HG03159 (cell line): ENCODE results near the gene ARID4B.
A peak's percentile ranks its signal among the peaks of the same experiment; 100 is the strongest.
"Not testable (repeated sequence)": the region's sequence is repeated elsewhere in the genome, so short reads cannot be mapped to it uniquely, and the experiment has no call there.

Experiments used
- ATAC-seq: cut with Tn5 transposase; IDR thresholded peaks from one replicate; pipeline ENCODE4 v1.9.1; 2021; ENCODE audit warnings: mild to moderate bottlenecking, moderate library complexity; ENCODE audit not compliant: unreplicated experiment

Gene ARID4B

GRCh38 chr1:235330918-235331285 is 2.9 kb upstream of the ARID4B start:
- no peak for ATAC-seq

GRCh38 chr1:235329139-235329902 is 1.3 kb upstream of the ARID4B start:
- ATAC-seq = peak; percentile 29

- ATAC-seq = peak; percentile 60
Measured at GRCh38 chr1:235328271-235329138, 526 bp upstream of the ARID4B start, which contains the start of gene GGPS1. Gene GGPS1, plus strand, starts transcription at chr1:235328570. Its CDS starts 6,695 bp downstream, at chr1:235335265.

GRCh38 chr1:235326719-235327558 is 1.0 kb downstream of the ARID4B start:
- peak; percentile 31 for ATAC-seq

- no peak for ATAC-seq
Measured at GRCh38 chr1:235325854-235326253, 2.1 kb downstream of the ARID4B start.

- no peak for ATAC-seq
Measured at GRCh38 chr1:235325139-235325538, 2.8 kb downstream of the ARID4B start.

- ATAC-seq = no peak
Measured at GRCh38 chr1:235324296-235324695, 3.7 kb downstream of the ARID4B start.

- ATAC-seq = no peak
Measured at GRCh38 chr1:235320521-235321179, 7.3 kb downstream of the ARID4B start.

GRCh38 chr1:235319255-235319654 is 8.7 kb downstream of the ARID4B start:
- ATAC-seq = no peak

GRCh38 chr1:235317168-235317567 is 10.8 kb downstream of the ARID4B start:
- no peak for ATAC-seq

GRCh38 chr1:235315735-235316134 is 12.2 kb downstream of the ARID4B start:
- ATAC-seq = no peak

- ATAC-seq = no peak
Measured at GRCh38 chr1:235315173-235315572, 12.8 kb downstream of the ARID4B start.

- no peak for ATAC-seq
Measured at GRCh38 chr1:235313931-235314678, 13.9 kb downstream of the ARID4B start.

- no peak for ATAC-seq
Measured at GRCh38 chr1:235313262-235313661, 14.7 kb downstream of the ARID4B start.

GRCh38 chr1:235309206-235309605 is 18.8 kb downstream of the ARID4B start:
- ATAC-seq = not testable (repeated sequence)

- no peak for ATAC-seq
Measured at GRCh38 chr1:235307158-235308124, 20.5 kb downstream of the ARID4B start.

- ATAC-seq = no peak
Measured at GRCh38 chr1:235304549-235305451, 23.2 kb downstream of the ARID4B start.

GRCh38 chr1:235302143-235302542 is 25.8 kb downstream of the ARID4B start:
- ATAC-seq = no peak
